Tibial nerve (tissue), 4 donors: ENCODE measurements around the gene BCS1L.

ENCODE experiments used
- CTCF ChIP-seq, 5 experiments: fragments of 200-600 bp in 3 of 5; fragments of 450-650 bp in 2 of 5; sonication (generic) in 3 of 5; IDR thresholded peaks; one replicate each; pipeline ENCODE4 v1.5.1; 2016 to 2019; ENCODE audit warnings: antibody characterized with exemption in 5 of 5, mild to moderate bottlenecking in 3 of 5, moderate library complexity in 2 of 5
- EP300 ChIP-seq, 2 donors: sonication (generic); formaldehyde crosslinking; IDR thresholded peaks; one replicate each; pipeline ENCODE4 v1.6.1; 2017; ENCODE audit warnings: antibody characterized with exemption in 2 of 2, mild to moderate bottlenecking in 1 of 2
- POLR2A ChIP-seq, 2 donors: fragments of 450-650 bp; IDR thresholded peaks; one replicate each; pipeline ENCODE4 v1.6.1; 2017; ENCODE audit warnings: antibody characterized with exemption in 2 of 2, mild to moderate bottlenecking in 2 of 2, moderate library complexity in 2 of 2

DNA sequence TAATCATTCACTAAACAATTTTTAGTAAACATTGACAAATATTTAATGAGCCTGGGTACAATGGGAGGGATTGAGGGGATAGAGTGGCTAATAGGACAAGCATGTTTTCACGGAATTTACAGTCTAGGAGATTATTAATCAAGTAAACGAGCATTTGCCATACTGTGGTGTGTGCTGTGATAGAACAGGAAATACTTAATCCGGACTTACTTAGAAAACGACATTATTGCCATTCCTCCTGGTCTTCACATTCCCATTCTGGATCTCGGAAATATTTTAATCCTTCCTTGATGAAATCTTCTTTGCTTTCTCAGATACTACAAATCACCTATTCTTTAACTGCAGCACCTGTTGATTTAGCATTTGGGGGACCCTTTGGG, 52.1 kb downstream of the BCS1L start:
- TF ChIP-seq CTCF (IDR thresholded peaks at IDR 0.05) (no peak), POLR2A (IDR thresholded peaks at IDR 0.05) (no peak), EP300 (IDR thresholded peaks at IDR 0.05) (no peak)
